Gastroesophageal sphincter (tissue), 3 donors: ENCODE measurements around the gene LRP1B.

Source experiments
- EP300 ChIP-seq: sonication (generic); formaldehyde crosslinking; IDR thresholded peaks from one replicate; pipeline ENCODE4 v1.6.1; 2017; ENCODE audit warnings: antibody characterized with exemption, mild to moderate bottlenecking
- POLR2A ChIP-seq, 2 donors: fragments of 450-650 bp; IDR thresholded peaks; one replicate each; pipeline ENCODE4 v1.6.1; 2017; ENCODE audit warnings: antibody characterized with exemption in 2 of 2, mild to moderate bottlenecking in 2 of 2, moderate library complexity in 1 of 2
- TF ChIP-seq, protein P1 (sequence below), 4 experiments: fragments of 200-600 bp in 2 of 4; fragments of 450-650 bp in 2 of 4; sonication (generic) in 1 of 4; IDR thresholded peaks; one replicate each; pipeline ENCODE4 v1.5.1; 2017 to 2019; ENCODE audit warnings: antibody characterized with exemption in 4 of 4, mild to moderate bottlenecking in 2 of 4, moderate library complexity in 2 of 4

DNA sequence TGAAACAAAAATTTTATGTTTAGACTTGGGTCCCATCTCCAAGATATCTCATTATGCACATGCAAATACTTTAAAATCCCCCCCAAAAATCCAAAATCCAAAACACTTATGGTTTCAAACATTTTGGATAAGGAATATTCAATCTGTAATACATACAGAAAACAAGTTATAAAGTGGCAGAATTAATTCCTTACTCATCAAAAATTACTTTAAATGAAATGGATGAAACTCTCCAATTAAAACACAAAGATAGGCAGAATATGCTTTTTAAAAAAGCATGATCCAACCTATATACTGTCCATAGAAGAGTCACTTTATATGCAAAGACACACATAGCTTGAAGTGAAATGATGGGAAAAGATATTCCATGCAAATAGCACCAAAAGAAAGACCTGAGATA is 744.6 kb downstream of the LRP1B start:
- TF ChIP-seq, protein P1, sequence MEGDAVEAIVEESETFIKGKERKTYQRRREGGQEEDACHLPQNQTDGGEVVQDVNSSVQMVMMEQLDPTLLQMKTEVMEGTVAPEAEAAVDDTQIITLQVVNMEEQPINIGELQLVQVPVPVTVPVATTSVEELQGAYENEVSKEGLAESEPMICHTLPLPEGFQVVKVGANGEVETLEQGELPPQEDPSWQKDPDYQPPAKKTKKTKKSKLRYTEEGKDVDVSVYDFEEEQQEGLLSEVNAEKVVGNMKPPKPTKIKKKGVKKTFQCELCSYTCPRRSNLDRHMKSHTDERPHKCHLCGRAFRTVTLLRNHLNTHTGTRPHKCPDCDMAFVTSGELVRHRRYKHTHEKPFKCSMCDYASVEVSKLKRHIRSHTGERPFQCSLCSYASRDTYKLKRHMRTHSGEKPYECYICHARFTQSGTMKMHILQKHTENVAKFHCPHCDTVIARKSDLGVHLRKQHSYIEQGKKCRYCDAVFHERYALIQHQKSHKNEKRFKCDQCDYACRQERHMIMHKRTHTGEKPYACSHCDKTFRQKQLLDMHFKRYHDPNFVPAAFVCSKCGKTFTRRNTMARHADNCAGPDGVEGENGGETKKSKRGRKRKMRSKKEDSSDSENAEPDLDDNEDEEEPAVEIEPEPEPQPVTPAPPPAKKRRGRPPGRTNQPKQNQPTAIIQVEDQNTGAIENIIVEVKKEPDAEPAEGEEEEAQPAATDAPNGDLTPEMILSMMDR (IDR thresholded peaks at IDR 0.05): no peak
- TF ChIP-seq POLR2A (IDR thresholded peaks at IDR 0.05) (no peak), EP300 (no peak)
